ENCODE data around the gene PACRG.

The PACRG gene

GRCh38 chr6:163008626-163009025 lies 280.9 kb downstream of the PACRG start:
- DNase-seq (ENCODE audit: low read depth), result no peak

GRCh38 chr6:163010145-163010544 lies 282.4 kb downstream of the PACRG start:
- DNase-seq (ENCODE audit: low read depth), result no peak

DNA sequence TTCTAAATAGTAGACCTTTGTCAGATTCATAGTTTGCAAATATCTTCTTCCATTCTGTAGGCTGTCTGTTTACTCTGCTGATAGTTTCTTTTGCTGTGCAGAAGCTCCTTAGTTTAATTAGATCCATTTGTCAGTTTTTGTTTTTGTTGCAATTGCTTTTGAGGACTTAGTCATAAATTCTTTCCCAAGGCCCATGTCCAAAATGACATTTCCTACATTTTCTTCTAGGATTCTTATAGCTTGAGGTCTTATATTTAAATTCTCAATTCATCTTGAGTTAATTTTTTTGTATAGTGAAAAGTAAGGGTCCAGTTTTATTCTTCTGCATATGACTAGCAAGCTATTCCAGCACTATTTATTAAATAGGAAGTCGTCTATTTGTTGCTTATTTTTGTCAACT lies 287.0 kb downstream of the PACRG start:
- no peak for DNase-seq (ENCODE audit: low read depth)

- no peak for DNase-seq (ENCODE audit: low read depth)
Observed at GRCh38 chr6:163017801-163018200, 290.0 kb downstream of the PACRG start.

DNA sequence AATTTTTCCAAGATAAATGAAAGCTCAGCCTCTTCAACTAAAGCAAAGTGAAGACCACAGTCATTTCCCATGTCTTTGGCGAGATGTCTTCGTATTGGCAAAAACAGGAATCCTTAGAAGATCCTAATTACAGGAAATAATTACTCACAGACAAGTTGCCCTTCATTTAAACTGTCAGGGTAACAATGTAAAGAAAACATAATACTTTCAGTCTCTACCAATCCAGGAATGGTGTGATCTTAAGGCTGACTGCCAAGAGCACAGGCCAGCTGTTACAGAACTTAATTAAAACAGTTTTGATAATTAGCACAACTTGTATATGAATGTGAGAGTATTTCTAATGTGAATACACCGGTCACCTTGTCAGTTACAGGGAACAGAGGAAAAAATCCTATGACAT lies 292.2 kb downstream of the PACRG start:
- DNase-seq (ENCODE audit: low read depth), result no peak

DNA sequence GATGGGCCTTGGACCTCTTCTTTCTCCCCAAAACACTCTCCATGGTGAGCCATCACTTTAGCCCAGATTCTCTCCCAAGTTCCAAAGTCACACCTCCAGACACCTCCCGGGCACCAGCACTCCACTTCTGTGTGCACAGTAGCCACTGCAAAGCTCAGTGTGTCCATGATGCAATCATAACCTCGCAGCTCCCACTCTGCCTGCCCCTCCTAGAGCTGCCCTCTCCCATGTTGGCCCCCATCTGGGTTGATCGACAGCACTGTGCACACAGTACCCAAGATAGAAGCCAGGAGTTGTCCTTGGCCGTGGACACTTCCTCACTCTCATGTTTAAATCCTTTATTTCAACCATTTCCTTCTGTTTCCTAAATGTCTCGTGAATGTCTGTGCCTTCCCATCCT lies 293.3 kb downstream of the PACRG start:
- DNase-seq (ENCODE audit: low read depth), result no peak

- no peak for DNase-seq (ENCODE audit: low read depth)
Observed at GRCh38 chr6:163023700-163024099, 295.9 kb downstream of the PACRG start.

GRCh38 chr6:163026893-163027292 lies 299.1 kb downstream of the PACRG start:
- no peak for DNase-seq (ENCODE audit: low read depth)

- DNase-seq (ENCODE audit: low read depth), result no peak
Observed at GRCh38 chr6:163030980-163031379, 303.2 kb downstream of the PACRG start.

- DNase-seq (ENCODE audit: low read depth), result no peak
Observed at GRCh38 chr6:163031931-163032330, 304.2 kb downstream of the PACRG start.

GRCh38 chr6:163036160-163036645 lies 308.4 kb downstream of the PACRG start:
- DNase-seq (ENCODE audit: low read depth), result no peak

DNA sequence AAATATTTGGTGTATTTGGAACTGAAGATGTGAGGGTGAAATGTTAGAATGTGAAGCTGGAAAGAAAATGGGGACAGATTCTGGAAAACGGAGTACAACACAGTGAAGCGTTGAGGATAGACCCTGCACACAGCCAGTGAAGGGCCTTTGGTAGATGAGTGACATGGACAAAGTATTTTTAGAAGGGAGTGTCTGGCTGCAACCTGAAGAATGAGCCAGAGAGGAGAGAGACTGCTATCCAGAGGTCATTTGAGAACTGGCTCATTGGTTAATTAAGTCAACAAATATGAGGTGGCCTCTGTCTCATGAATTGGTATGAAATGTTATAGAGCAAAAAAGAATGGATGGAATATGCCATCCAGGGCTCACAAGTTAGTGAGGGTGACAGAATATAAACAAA lies 310.5 kb downstream of the PACRG start:
- DNase-seq (ENCODE audit: low read depth), result no peak

- DNase-seq (ENCODE audit: low read depth), result no peak
Observed at GRCh38 chr6:163048345-163048744, 320.6 kb downstream of the PACRG start.

- DNase-seq (ENCODE audit: low read depth), result no peak
Observed at GRCh38 chr6:163053667-163054344, 326.0 kb downstream of the PACRG start.

DNA sequence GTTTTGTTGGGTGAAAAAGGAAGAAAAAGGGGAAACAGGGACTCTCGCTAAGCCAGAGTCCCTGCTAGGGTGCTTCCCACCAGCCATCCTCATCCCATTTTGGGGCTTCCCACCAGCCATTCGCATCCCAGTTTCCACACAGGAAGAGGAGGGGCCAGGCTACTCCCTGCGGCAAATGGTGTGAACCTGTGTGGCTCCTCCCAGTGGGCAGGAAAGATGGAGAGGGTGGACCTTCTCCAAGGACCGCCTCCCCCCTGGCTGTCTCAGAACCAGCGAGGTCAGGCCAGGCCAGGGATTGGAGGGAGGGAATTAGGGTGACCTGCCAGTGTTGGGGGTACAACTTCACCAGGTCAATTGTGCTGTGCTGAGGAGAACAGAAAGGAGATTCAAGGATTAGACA lies 326.9 kb downstream of the PACRG start:
- DNase-seq (ENCODE audit: low read depth), result no peak

GRCh38 chr6:163057260-163057659 lies 329.5 kb downstream of the PACRG start:
- DNase-seq (ENCODE audit: low read depth), result no peak

- DNase-seq (ENCODE audit: low read depth), result no peak
Observed at GRCh38 chr6:163062790-163063189, 335.0 kb downstream of the PACRG start.

DNA sequence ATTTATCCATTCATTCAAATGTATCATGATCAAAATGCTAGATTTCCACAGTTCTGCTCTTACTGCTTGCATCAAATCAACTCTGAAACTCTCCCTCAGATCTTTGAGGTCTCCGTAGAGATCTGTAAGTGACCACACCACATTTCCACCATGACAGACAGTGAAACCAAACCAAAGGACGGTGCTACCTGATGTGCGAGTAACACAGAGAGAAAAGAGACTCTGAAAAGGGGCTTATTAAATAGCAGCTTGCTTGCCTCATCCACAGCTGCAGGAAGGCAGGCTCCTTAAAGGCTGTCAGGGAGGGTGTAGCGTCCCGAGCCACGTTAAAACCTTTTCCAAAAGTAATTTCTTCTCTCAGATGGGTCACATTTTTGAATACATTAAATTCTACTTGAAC lies 335.8 kb downstream of the PACRG start:
- DNase-seq (ENCODE audit: low read depth), result no peak

DNA sequence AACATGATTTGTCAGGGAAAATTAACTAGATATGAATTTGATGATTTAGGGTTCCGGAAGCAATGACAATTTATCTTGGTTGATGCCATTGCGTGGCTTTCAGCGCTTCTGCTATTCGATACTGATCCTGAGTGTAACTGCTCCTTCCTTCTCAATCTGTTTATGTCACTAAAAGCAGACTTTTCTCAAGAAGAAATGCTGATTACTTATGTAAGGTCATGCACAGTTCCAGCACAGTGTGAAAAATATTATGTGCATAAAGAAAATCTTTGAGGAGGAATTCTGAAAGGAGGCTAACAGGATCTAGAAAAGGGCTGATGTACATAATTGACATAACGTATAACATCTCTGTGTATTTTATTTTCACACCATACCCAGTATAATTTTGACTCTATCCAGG lies 336.6 kb downstream of the PACRG start:
- no peak for DNase-seq (ENCODE audit: low read depth)

- no peak for DNase-seq (ENCODE audit: low read depth)
Observed at GRCh38 chr6:163066200-163066599, 338.4 kb downstream of the PACRG start.

- DNase-seq (ENCODE audit: low read depth), result no peak
Observed at GRCh38 chr6:163077134-163077533, 349.4 kb downstream of the PACRG start.

DNA sequence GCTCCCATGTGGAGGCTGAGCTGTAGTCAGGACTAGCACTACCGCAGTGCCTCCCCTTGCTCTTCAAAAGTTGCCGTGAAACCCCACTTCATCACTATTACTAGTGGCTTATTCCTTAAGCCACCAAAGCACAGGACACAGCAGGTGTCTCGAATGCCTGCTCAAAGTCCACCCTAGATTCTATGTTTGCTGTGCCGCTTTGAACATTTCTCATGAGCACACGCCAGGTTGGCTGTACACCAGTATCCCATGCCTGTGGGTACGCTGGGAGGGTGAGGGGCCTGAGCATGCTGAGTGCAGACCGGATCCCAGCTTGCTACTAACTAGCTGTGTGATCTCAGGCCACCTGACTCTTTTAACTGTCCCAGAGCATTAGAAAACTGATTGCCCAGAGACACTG lies 350.9 kb downstream of the PACRG start:
- no peak for DNase-seq (ENCODE audit: low read depth)

DNA sequence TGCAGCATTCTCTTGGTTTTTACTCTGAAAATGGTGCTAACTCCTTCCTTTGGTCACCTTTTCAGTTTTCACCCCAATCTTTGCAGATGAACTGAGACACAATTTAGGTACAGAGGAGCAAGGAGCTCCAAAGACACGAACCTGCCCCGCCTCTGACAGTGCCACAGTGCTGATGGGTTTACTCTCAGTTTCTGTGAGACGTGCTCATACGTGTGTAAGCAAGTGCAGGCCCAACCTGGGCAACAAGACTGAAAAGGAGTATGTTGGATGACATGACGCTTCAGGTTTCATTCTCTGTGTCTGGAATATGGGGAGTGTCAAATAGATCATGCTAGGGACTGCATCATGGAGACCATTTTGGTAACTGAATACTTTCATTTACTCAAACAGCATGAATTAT lies 352.5 kb downstream of the PACRG start:
- no peak for DNase-seq (ENCODE audit: low read depth)

DNA sequence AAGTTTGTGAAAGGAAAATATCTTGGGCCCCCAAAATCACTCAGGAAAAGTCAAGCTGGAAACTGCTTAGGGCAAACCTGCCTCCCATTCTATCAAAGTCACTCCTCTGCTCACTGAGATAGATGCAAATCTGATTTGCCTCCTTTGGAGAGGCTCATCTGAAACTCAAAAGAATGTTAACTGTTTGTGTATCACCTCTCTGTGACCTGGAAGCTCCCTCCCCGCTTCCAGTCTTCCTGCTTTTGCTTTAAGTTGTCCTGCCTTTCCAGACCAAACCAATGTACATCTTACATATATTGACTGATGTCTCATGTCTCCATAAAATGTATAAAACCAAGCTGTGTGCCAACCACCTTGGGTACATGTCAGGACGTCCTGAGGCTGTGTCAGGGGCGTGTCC lies 355.4 kb downstream of the PACRG start:
- no peak for DNase-seq (ENCODE audit: low read depth)
